Right atrium auricular region (tissue), 2 donors: Measurements from ENCODE around the gene UQCR11. TPM values are rescaled to one million over a fixed set of nuclear protein-coding genes. Genes with fewer than 3 reads are reported as not detected.
"Not testable (repeated sequence)": the region's sequence is repeated elsewhere in the genome, so short reads cannot be mapped to it uniquely, and the experiment has no call there.

Experiments
- DNase-seq: peaks from one replicate; pipeline ENCODE4 v3.0.0-alpha.2; 2019; ENCODE audit warnings: low spot score
- H3K27ac ChIP-seq, 2 donors: fragments of 200-600 bp; sonication (generic); 1 replicate in 1 of 2; 2 replicates in 1 of 2; pipeline ENCODE4 v1.5.1; 2016 to 2019
- H3K27me3 ChIP-seq, 2 donors: fragments of 200-600 bp; sonication (generic); one replicate each; pipeline versions ENCODE4 v1.5.1 to v1.6.0; 2017 to 2019
- H3K36me3 ChIP-seq: fragments of 200-600 bp; sonication (generic); one replicate; pipeline ENCODE4 v1.5.1; 2016
- H3K4me1 ChIP-seq, 2 donors: fragments of 200-600 bp; sonication (generic); one replicate each; pipeline versions ENCODE4 v1.5.1 to v1.6.0; 2017 to 2019
- H3K4me3 ChIP-seq, 2 donors: fragments of 200-600 bp; sonication (generic); 1 replicate in 1 of 2; 2 replicates in 1 of 2; pipeline ENCODE4 v1.5.1; 2017 to 2019; ENCODE audit warnings: mild to moderate bottlenecking in 1 of 2, moderate library complexity in 1 of 2
- H3K9me3 ChIP-seq, 2 donors: fragments of 200-600 bp; sonication (generic); one replicate each; pipeline ENCODE4 v1.5.1; 2019
- CTCF ChIP-seq, 2 donors: fragments of 200-600 bp; sonication (generic); IDR thresholded peaks; one replicate each; pipeline ENCODE4 v1.5.1; 2019; ENCODE audit warnings: antibody characterized with exemption in 2 of 2
- total RNA-seq, 2 donors: library from RNA; depleted of rRNA; stranded (reverse); fragments of >200 nt; gene quantifications; one replicate each; pipeline ENCODE4 v1.1.0, GENCODE V29; 2016

Gene UQCR11
- total RNA-seq, 2 donors from 2014 or later: 172 to 191 TPM

DNA sequence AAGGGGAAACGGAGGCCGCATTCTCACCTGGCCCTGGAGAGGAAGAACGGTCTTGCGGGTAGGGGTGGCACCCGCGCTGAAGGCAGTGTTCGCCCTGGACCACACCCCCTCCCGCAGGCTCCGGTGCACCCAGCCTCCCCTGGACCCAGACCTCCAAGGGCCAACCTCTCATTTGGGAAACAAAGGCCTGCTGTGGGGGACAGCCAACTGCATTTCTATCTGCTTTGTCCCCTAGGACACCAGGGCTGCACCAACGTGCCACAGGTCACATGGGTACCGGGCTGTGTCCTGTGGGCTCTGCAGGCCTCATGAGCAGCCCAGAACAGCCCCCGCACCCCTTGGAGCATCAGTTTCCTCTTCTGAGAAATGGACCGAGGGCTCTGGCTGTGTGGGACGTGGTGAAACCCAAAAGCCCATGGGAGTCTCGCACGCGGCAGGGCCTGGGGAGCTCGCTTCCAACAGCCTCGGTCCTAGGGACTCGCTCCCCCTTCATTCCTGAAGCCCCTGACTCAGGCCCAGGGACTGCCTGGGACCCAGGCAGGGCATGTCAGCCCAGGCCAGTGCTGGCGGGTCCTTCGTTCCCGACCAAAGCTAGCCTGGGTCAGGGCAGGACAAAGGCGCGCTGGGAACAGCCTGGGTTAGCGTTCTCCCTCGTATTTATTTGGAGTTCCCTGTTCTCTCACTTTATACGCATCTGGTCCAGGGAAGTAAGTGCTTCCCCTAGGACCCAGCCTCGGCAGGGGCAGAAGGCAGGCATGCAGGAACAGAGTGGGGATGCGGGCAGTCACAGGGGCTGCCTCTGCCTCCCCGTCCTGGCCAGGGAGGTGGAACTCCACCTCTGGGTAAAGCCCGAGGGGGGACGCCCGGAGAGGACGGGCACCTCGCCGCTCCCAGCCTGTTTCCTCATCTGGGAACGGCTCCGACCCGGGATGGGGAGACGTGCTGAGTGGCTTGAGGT is 42.5 kb upstream of the UQCR11 start:
- Histone ChIP-seq H3K27ac (no peak overlapping the region), H3K36me3 (peaks cover 4% of the 10 kb centered on the region), H3K4me3 (no peak overlapping the region), H3K27me3 (no peaks in the 10 kb centered on the region), H3K4me1 (peaks cover 0 to 14% of the 10 kb centered on the region in 2 donors), H3K9me3 (no peaks in the 10 kb centered on the region)
- DNase-seq: no peak
- TF ChIP-seq CTCF (IDR thresholded peaks at IDR 0.05): no peak

DNA sequence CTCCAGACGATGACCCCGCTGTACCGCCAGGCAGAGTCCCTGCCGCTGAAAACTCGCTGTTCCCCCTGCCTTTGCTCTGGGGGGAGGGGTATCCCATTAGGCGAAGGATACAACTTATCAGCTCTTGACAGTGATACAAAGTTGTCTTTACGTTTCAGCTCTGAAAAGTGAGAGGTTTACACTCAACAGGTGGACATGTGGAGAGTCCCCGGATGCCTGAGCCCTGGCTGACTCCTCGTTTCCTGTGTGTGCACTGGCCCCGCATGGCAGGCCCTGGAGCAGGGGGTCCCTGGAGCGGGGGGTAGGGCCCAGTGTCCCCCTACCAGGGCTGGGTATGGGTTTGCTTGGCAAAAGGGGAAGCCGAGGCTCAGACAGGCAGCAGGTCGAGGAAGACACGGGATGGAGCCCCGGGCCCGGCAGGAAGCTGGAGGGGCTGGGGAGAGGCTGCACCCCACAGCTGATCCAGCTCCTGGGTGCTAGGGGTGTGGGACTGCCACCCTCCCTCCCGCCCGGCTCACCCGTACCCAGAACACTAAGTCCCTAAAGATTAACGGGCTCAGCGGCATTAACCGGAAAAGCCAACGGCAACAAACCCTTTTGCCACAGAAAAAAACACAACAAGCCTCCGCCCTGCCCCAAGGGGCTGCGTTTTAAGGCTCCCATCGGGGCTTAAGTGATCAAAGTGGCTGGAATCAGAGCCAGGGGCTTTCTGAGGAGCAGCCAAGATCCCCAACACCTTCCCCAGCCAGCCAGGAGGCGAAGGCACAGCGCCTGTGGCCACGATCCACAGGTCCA is 41.6 kb upstream of the UQCR11 start:
- Histone ChIP-seq H3K36me3 (peaks cover 4% of the 10 kb centered on the region), H3K9me3 (no peaks in the 10 kb centered on the region), H3K27ac (no peak overlapping the region), H3K4me3 (no peak overlapping the region), H3K27me3 (no peaks in the 10 kb centered on the region), H3K4me1 (peaks cover 0 to 14% of the 10 kb centered on the region in 2 donors)
- no peak for TF ChIP-seq CTCF (IDR thresholded peaks at IDR 0.05)
- no peak for DNase-seq

DNA sequence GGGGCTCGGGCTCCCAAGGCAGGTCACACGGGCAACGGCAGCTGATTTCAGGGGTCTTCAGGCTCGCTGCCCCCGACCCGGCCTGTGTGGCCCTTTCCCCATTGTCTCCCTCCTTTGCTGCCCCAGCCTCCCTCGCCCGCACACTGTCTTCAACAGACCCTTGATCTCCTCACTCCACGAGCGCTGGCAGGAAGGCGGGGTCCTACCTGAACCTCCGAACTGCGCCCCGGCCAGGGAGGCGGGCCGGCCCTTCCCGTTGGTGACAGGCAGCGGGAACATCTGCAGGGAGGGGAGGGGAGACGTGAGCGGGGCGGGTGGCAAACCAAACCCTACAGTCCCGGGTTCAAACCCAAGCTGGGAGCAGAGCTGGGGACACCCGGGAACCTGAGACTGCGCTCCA is 40.9 kb upstream of the UQCR11 start:
- H3K36me3 ChIP-seq: peaks cover 9% of the 10 kb centered on the region
- peaks cover 0 to 11% of the 10 kb centered on the region in 2 donors for H3K4me1 ChIP-seq
- TF ChIP-seq CTCF (IDR thresholded peaks at IDR 0.05): no peak
- no peak overlapping the region for H3K4me3 ChIP-seq
- H3K27ac ChIP-seq: no peak overlapping the region
- no peaks in the 10 kb centered on the region for H3K27me3 ChIP-seq
- no peak for DNase-seq
- no peaks in the 10 kb centered on the region for H3K9me3 ChIP-seq

DNA sequence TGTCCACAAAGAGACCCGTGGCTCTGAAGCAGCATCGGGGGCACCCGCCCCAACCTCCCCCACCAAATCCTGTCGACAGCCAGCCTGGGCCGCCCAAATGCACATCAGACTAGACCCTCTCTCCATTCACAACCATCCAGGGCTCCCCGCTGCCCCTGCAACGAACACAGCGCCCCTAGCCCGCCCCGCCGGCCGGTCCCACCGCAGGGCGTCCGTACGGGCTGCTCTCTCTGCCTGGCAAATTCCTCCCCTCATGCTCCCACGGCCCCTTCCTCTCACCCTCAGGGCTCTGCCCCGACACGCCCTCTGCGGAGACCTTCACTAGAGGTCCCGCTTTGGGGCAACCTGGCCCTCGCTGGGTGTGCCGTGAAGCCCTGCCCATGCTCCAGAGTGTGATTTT is 40.0 kb upstream of the UQCR11 start:
- H3K4me1 ChIP-seq: peaks cover 0 to 3% of the 10 kb centered on the region in 2 donors
- no peak overlapping the region for H3K4me3 ChIP-seq
- TF ChIP-seq CTCF (IDR thresholded peaks at IDR 0.05): no peak
- H3K27ac ChIP-seq: no peak overlapping the region
- DNase-seq: no peak
- no peaks in the 10 kb centered on the region for H3K9me3 ChIP-seq
- peaks cover 9% of the 10 kb centered on the region for H3K36me3 ChIP-seq
- H3K27me3 ChIP-seq: no peaks in the 10 kb centered on the region

- DNase-seq: no peak
- Histone ChIP-seq H3K27me3 (no peaks in the 10 kb centered on the region), H3K27ac (no peak overlapping the region), H3K36me3 (peaks cover 13% of the 10 kb centered on the region), H3K4me3 (no peak overlapping the region), H3K4me1 (no peaks in the 10 kb centered on the region), H3K9me3 (no peaks in the 10 kb centered on the region)
- no peak for TF ChIP-seq CTCF (IDR thresholded peaks at IDR 0.05)
Measured at GRCh38 chr19:1644070-1644469, 38.8 kb upstream of the UQCR11 start.

DNA sequence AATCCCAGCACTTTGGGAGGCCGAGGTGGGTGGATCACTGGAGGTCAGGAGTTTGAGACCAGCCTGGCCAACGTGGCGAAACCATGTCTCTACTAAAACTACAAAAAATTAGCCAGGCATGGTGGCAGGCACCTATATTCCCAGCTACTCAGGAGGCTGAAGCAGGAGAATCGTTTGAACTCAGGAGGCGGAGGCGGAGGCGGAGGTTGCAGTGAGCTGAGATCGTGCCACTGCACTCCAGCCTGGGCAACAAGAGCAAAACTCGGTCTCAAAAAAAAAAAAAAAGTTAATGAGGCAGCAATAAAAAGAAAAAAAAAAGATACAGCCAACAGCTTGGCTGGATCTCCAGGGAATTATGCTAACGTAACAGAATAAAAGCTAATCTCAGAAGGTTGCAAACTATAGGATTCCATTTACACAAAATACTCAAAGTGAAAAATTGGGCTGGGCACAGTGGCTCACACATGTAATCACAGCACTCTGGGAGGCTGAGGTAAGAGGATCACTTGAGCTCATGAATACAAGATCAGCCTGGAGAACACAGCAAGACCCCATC is 35.7 kb upstream of the UQCR11 start:
- not testable (repeated sequence) for H3K4me3 ChIP-seq, DNase-seq, H3K27ac ChIP-seq, H3K9me3 ChIP-seq, H3K27me3 ChIP-seq, H3K4me1 ChIP-seq
- peaks cover 12% of the 10 kb centered on the region for H3K36me3 ChIP-seq
